HEK293 (cell line): ENCODE data around the gene NDRG4.

ENCODE experiments used
- CTCF ChIA-PET: fragments of 350-600 bp; formaldehyde crosslinking; extraction: SDS; loops from one replicate; lab custom pipeline; 2021; ENCODE audit warnings: antibody characterized with exemption; lab: Yijun Ruan, JAX
- POLR2A ChIA-PET: fragments of 300-600 bp; formaldehyde crosslinking; extraction: SDS; loops from one replicate; lab custom pipeline; 2020; ENCODE audit warnings: antibody characterized with exemption, inconsistent platforms; lab: Yijun Ruan, JAX
- H3K27ac ChIP-seq: fragments of 200-500 bp; sonication (Bioruptor generic); 2 replicates; pipeline ENCODE4 v1.5.1; 2014; ENCODE audit warnings: low read depth, low read length, control low read depth, inconsistent platforms; ENCODE audit errors: extremely low read depth
- H3K36me3 ChIP-seq, 2 experiments: fragments of 200-500 bp in 1 of 2; sonication (Bioruptor generic) in 1 of 2; 1 replicate in 1 of 2; 2 replicates in 1 of 2; pipeline ENCODE4 v1.5.1; 2014 to 2017; ENCODE audit warnings: inconsistent platforms in 2 of 2, low read length in 2 of 2; ENCODE audit not compliant: control insufficient read depth in 2 of 2, insufficient read depth in 1 of 2
- H3K4me1 ChIP-seq: fragments of 200-500 bp; sonication (Bioruptor generic); 2 replicates; pipeline ENCODE4 v1.5.1; 2014; ENCODE audit warnings: mild to moderate bottlenecking, low read length, inconsistent platforms; ENCODE audit not compliant: control insufficient read depth, insufficient read depth
- H3K4me3 ChIP-seq: 2 replicates; pipeline ENCODE4 v1.5.1; 2011; ENCODE audit warnings: low read depth, mild to moderate bottlenecking, control low read depth, low read length, moderate library complexity
- H3K9me3 ChIP-seq: fragments of 200-500 bp; sonication (Bioruptor generic); 2 replicates; pipeline ENCODE4 v1.5.1; 2014; ENCODE audit warnings: low read depth, low read length, inconsistent platforms; ENCODE audit not compliant: control insufficient read depth, insufficient read depth
- OSR2 ChIP-seq: fragments of 450-650 bp; formaldehyde crosslinking; IDR thresholded peaks from 2 replicates; pipeline ENCODE4 v1.5.1; 2016; ENCODE audit warnings: missing biosample characterization, missing genetic modification characterization
- SCRT2 ChIP-seq: fragments of 450-650 bp; formaldehyde crosslinking; IDR thresholded peaks from 2 replicates; pipeline ENCODE4 v1.5.1; 2016; ENCODE audit warnings: missing biosample characterization, missing genetic modification characterization
- SETDB1 ChIP-seq: IDR thresholded peaks from one replicate; pipeline ENCODE4 v1.6.1; 2017; ENCODE audit warnings: mild to moderate bottlenecking, low read length, moderate library complexity, mixed read lengths; ENCODE audit not compliant: insufficient read length
- WT1 ChIP-seq: fragments of 450-650 bp; formaldehyde crosslinking; IDR thresholded peaks from 2 replicates; pipeline ENCODE4 v1.5.1; 2016; ENCODE audit warnings: missing biosample characterization, missing genetic modification characterization
- ZBTB17 ChIP-seq: fragments of 450-650 bp; formaldehyde crosslinking; IDR thresholded peaks from 2 replicates; pipeline ENCODE4 v1.5.1; 2016; ENCODE audit warnings: missing biosample characterization, missing genetic modification characterization
- ZFP3 ChIP-seq: fragments of 450-650 bp; formaldehyde crosslinking; IDR thresholded peaks from 2 replicates; pipeline ENCODE4 v1.5.1; 2016; ENCODE audit warnings: low read depth, missing biosample characterization, missing genetic modification characterization
- ZNF133 ChIP-seq: fragments of 450-650 bp; formaldehyde crosslinking; IDR thresholded peaks from 2 replicates; pipeline ENCODE4 v1.5.1; 2016; ENCODE audit warnings: missing biosample characterization, missing genetic modification characterization
- ZNF202 ChIP-seq: fragments of 450-650 bp; formaldehyde crosslinking; IDR thresholded peaks from 2 replicates; pipeline ENCODE4 v1.5.1; 2016; ENCODE audit warnings: missing biosample characterization, missing genetic modification characterization, borderline replicate concordance
- ZNF274 ChIP-seq, 2 experiments: fragments of 200-500 bp in 1 of 2; fragments of 450-650 bp in 1 of 2; sonication (Bioruptor generic) in 1 of 2; formaldehyde crosslinking in 1 of 2; IDR thresholded peaks; 2 replicates each; pipeline versions ENCODE4 v1.5.1 to v1.6.1; 2014 to 2016; ENCODE audit warnings: borderline replicate concordance in 1 of 2, inconsistent platforms in 1 of 2, low read length in 1 of 2, missing biosample characterization in 1 of 2, missing genetic modification characterization in 1 of 2
- ZNF624 ChIP-seq: fragments of 450-650 bp; formaldehyde crosslinking; IDR thresholded peaks from 2 replicates; pipeline ENCODE4 v1.5.1; 2017; ENCODE audit warnings: missing biosample characterization, missing genetic modification characterization
- ZNF664 ChIP-seq: fragments of 450-650 bp; formaldehyde crosslinking; IDR thresholded peaks from 2 replicates; pipeline ENCODE4 v1.5.1; 2016; ENCODE audit warnings: missing biosample characterization, missing genetic modification characterization
- ZNF677 ChIP-seq: fragments of 450-650 bp; IDR thresholded peaks from 2 replicates; pipeline ENCODE4 v1.5.0; 2018; ENCODE audit warnings: missing biosample characterization, mild to moderate bottlenecking, missing genetic modification characterization, moderate library complexity
- ZSCAN23 ChIP-seq: fragments of 450-650 bp; formaldehyde crosslinking; IDR thresholded peaks from 2 replicates; pipeline ENCODE4 v1.5.1; 2016; ENCODE audit warnings: missing biosample characterization, missing genetic modification characterization
- TF ChIP-seq, protein P1 (sequence below): fragments of 450-650 bp; formaldehyde crosslinking; IDR thresholded peaks from 2 replicates; pipeline ENCODE4 v1.5.1; 2016; ENCODE audit warnings: missing biosample characterization, missing genetic modification characterization, low read depth
- TF ChIP-seq, protein P2 (sequence below): fragments of 450-650 bp; formaldehyde crosslinking; IDR thresholded peaks from 2 replicates; pipeline ENCODE4 v1.5.1; 2016; ENCODE audit warnings: missing biosample characterization, missing genetic modification characterization
- TF ChIP-seq, protein P3 (sequence below): fragments of 450-650 bp; formaldehyde crosslinking; IDR thresholded peaks from 2 replicates; pipeline ENCODE4 v1.5.1; 2016; ENCODE audit warnings: missing biosample characterization, missing genetic modification characterization
- TF ChIP-seq, protein P4 (sequence below): fragments of 450-650 bp; formaldehyde crosslinking; IDR thresholded peaks from 2 replicates; pipeline ENCODE4 v1.5.1; 2017; ENCODE audit warnings: missing biosample characterization, missing genetic modification characterization

NDRG4 gene

DNA sequence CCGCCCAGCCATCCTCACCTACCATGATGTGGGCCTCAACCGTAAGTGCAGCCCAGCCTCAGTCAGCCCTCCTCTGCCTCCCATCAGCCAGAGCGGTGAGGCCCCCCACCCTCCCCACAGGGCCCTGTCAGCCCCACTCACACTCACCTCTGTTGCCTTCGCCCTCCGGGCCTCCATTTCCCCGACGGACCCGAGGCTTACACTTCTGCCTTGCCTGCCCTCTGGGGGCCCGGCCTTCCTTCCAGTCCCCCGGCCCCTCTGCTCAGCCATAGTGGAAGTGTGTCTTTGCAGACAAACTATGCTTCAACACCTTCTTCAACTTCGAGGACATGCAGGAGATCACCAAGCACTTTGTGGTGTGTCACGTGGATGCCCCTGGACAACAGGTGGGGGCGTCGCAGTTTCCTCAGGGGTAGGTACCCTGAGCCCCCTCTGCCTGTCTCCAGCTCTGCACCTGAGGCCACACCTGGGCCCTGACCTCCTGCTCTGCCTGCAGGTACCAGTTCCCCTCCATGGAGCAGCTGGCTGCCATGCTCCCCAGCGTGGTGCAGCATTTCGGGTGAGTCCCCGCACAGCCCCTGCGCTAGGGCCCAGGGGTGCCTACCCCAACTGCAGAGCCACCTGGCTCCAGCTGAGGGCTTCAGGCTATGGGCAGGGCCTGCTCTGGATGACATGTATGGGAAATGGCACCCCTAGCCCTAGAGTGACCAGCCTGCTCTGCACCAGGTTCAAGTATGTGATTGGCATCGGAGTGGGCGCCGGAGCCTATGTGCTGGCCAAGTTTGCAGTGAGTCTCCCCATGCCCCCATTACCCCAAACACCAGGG is 4.1 kb downstream of the NDRG4 start:
- POLR2A ChIA-PET, result no interaction called here
- Histone ChIP-seq H3K27ac (no peak overlapping the region), H3K9me3 (no peaks in the 10 kb centered on the region), H3K4me3 (no peak overlapping the region), H3K4me1 (peaks cover 5% of the 10 kb centered on the region), H3K36me3 (peaks cover 0 to 5% of the 10 kb centered on the region in 2 experiments; a peak in 1 of 3 replicates)
- CTCF ChIA-PET, result no interaction called here
- TF ChIP-seq ZNF624 (tag by site-specific recombination), result no peak
- no peak for TF ChIP-seq SETDB1
- TF ChIP-seq SCRT2 (tag by site-specific recombination), result peak; percentile 75

DNA sequence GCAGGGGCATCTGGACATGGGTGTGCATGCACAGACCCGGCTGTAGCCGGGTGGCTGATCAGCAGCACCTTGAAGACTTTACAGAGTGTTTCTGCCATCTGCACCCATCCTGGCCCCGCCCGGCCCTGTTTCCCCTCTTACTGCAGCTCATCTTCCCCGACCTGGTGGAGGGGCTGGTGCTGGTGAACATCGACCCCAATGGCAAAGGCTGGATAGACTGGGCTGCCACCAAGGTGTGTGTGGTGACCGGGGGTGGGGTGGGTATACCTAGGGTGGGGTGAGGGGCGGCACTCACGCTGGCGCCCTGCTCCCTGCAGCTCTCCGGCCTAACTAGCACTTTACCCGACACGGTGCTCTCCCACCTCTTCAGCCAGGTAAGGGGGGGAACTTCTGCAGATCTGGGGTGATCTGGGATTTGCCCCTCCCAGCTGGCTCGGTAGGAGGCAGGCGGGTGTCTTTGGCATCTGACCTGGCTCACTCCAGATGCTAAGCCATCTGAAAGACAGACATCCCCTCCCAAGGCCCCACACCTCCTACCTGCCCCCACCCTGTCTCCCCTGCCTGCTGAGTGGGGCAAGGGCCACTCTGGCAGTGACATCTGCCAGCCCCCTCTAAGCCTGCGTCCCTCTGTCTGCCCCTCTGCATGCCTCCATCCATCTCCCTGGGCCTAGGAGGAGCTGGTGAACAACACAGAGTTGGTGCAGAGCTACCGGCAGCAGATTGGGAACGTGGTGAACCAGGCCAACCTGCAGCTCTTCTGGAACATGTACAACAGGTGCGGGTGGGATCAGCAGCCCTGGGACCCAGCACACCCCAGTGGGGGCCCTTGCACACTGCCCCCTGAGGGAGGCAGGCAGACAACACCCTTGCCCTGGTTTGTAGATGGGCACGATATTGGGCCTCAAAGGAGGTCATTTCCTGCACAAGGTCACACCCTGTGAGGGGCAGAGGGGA is 6.6 kb downstream of the NDRG4 start:
- ChIA-PET CTCF (interaction anchor here (1.0 to 2.3 kb wide), 3 partner anchors 11 to 250 kb away, joined by 3 to 7 read pairs (median 4); no protein-coding TSS in a partner anchor), POLR2A (interaction anchor here (0.6 kb wide), 1 partner anchor 15 kb away, joined by 3 read pairs; no protein-coding TSS in a partner anchor)
- peaks cover 0 to 14% of the 10 kb centered on the region in 2 experiments; a peak in 1 of 3 replicates for H3K36me3 ChIP-seq
- H3K9me3 ChIP-seq, result no peaks in the 10 kb centered on the region
- no peak overlapping the region for H3K27ac ChIP-seq
- no peak overlapping the region for H3K4me3 ChIP-seq
- TF ChIP-seq SCRT2 (tag by site-specific recombination), result peak; percentile 14; the same call in 1 of the 2 replicates
- TF ChIP-seq, protein P1, sequence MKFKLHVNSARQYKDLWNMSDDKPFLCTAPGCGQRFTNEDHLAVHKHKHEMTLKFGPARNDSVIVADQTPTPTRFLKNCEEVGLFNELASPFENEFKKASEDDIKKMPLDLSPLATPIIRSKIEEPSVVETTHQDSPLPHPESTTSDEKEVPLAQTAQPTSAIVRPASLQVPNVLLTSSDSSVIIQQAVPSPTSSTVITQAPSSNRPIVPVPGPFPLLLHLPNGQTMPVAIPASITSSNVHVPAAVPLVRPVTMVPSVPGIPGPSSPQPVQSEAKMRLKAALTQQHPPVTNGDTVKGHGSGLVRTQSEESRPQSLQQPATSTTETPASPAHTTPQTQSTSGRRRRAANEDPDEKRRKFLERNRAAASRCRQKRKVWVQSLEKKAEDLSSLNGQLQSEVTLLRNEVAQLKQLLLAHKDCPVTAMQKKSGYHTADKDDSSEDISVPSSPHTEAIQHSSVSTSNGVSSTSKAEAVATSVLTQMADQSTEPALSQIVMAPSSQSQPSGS, result no peak
- no peak for TF ChIP-seq ZNF677
- no peak for TF ChIP-seq WT1 (tag by site-specific recombination)
- H3K4me1 ChIP-seq, result peaks cover 2% of the 10 kb centered on the region

DNA sequence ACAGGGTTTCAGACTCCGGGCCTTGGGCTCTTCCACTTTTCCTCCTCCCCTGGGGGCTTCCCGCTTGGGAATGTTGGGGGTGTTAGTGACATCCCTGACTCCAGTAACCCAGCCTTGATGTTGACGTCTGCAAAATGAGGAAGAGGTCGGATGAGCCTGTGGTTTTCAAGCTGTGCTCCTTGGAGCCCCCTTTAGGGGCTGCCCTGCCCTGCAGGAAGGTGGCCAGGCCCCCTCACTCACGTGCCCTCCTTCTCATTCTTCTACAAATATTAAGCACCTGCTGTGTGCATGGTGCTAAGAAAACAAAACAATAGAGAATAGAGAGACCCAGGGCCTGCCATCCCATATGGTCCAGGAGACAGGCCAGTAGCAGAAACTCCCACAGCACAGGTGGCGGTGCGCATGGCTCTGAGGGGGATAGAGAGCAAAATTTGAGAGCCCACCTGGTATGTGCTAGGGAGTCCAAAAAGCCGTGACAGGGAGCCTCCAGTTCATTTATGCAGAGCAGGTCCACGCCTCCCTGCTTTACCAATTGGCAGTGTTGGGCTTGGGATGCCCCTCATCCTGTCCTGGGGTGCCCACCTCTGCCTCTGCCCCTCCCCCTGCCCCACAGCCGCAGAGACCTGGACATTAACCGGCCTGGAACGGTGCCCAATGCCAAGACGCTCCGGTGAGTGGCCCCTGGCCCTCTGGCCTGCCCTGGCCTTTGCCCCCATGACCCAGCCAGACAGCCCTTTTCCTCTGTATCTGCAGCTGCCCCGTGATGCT is 7.4 kb downstream of the NDRG4 start:
- H3K4me1 ChIP-seq, result no peaks in the 10 kb centered on the region
- TF ChIP-seq, protein P2, sequence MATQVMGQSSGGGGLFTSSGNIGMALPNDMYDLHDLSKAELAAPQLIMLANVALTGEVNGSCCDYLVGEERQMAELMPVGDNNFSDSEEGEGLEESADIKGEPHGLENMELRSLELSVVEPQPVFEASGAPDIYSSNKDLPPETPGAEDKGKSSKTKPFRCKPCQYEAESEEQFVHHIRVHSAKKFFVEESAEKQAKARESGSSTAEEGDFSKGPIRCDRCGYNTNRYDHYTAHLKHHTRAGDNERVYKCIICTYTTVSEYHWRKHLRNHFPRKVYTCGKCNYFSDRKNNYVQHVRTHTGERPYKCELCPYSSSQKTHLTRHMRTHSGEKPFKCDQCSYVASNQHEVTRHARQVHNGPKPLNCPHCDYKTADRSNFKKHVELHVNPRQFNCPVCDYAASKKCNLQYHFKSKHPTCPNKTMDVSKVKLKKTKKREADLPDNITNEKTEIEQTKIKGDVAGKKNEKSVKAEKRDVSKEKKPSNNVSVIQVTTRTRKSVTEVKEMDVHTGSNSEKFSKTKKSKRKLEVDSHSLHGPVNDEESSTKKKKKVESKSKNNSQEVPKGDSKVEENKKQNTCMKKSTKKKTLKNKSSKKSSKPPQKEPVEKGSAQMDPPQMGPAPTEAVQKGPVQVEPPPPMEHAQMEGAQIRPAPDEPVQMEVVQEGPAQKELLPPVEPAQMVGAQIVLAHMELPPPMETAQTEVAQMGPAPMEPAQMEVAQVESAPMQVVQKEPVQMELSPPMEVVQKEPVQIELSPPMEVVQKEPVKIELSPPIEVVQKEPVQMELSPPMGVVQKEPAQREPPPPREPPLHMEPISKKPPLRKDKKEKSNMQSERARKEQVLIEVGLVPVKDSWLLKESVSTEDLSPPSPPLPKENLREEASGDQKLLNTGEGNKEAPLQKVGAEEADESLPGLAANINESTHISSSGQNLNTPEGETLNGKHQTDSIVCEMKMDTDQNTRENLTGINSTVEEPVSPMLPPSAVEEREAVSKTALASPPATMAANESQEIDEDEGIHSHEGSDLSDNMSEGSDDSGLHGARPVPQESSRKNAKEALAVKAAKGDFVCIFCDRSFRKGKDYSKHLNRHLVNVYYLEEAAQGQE (tag by site-specific recombination), result no peak
- TF ChIP-seq, protein P3, sequence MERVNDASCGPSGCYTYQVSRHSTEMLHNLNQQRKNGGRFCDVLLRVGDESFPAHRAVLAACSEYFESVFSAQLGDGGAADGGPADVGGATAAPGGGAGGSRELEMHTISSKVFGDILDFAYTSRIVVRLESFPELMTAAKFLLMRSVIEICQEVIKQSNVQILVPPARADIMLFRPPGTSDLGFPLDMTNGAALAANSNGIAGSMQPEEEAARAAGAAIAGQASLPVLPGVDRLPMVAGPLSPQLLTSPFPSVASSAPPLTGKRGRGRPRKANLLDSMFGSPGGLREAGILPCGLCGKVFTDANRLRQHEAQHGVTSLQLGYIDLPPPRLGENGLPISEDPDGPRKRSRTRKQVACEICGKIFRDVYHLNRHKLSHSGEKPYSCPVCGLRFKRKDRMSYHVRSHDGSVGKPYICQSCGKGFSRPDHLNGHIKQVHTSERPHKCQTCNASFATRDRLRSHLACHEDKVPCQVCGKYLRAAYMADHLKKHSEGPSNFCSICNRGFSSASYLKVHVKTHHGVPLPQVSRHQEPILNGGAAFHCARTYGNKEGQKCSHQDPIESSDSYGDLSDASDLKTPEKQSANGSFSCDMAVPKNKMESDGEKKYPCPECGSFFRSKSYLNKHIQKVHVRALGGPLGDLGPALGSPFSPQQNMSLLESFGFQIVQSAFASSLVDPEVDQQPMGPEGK (tag by site-specific recombination), result no peak
- no peak for TF ChIP-seq ZNF274 (IDR thresholded peaks at IDR 0.05; ENCODE audit: low read length)
- TF ChIP-seq ZNF274 (tag by site-specific recombination; IDR thresholded peaks at IDR 0.05; ENCODE audit: borderline replicate concordance), result no peak
- TF ChIP-seq ZNF202 (tag by site-specific recombination), result no peak
- no peak for TF ChIP-seq ZNF664 (tag by site-specific recombination)
- no peak for TF ChIP-seq OSR2 (tag by site-specific recombination)
- TF ChIP-seq ZBTB17 (tag by site-specific recombination), result no peak
- no peak for TF ChIP-seq ZSCAN23 (tag by site-specific recombination)
- TF ChIP-seq ZNF133, result no peak
- TF ChIP-seq, protein P4, sequence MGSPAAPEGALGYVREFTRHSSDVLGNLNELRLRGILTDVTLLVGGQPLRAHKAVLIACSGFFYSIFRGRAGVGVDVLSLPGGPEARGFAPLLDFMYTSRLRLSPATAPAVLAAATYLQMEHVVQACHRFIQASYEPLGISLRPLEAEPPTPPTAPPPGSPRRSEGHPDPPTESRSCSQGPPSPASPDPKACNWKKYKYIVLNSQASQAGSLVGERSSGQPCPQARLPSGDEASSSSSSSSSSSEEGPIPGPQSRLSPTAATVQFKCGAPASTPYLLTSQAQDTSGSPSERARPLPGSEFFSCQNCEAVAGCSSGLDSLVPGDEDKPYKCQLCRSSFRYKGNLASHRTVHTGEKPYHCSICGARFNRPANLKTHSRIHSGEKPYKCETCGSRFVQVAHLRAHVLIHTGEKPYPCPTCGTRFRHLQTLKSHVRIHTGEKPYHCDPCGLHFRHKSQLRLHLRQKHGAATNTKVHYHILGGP (tag by site-specific recombination), result no peak
- TF ChIP-seq ZFP3 (tag by site-specific recombination), result no peak
- TF ChIP-seq, all 188 proteins: peak for 0
- Histone ChIP-seq H3K27ac (no peak overlapping the region), H3K36me3 (peaks cover 0 to 14% of the 10 kb centered on the region in 2 experiments; a peak in 1 of 3 replicates), H3K4me3 (no peak overlapping the region), H3K9me3 (no peaks in the 10 kb centered on the region)
- ChIA-PET POLR2A (no interaction called here), CTCF (interaction anchor here (1.0 to 2.3 kb wide), 2 partner anchors 12 to 249 kb away, joined by 3 to 7 read pairs; no protein-coding TSS in a partner anchor)
